GM04504 (cell line): Measurements from ENCODE around the gene POU3F2.

ENCODE experiments used
- DNase-seq: peaks from one replicate; pipeline ENCODE4 v3.0.0-alpha.2; 2012; ENCODE audit warnings: low read depth

Gene POU3F2

GRCh38 chr6:98844244-98845210 lies 10.2 kb downstream of the POU3F2 start:
- no peak for DNase-seq

GRCh38 chr6:98845211-98846020 lies 11.0 kb downstream of the POU3F2 start:
- DNase-seq = peak; percentile 65

- no peak for DNase-seq
These were observed 11.6 kb downstream of the POU3F2 start for GRCh38 chr6:98846021-98846380.

GRCh38 chr6:98847416-98847778 lies 13.0 kb downstream of the POU3F2 start:
- no peak for DNase-seq

- no peak for DNase-seq
These were observed 13.6 kb downstream of the POU3F2 start for GRCh38 chr6:98847779-98848538.

- DNase-seq = no peak
These were observed 14.3 kb downstream of the POU3F2 start for GRCh38 chr6:98848539-98849242.

- no peak for DNase-seq
These were observed 30.1 kb downstream of the POU3F2 start for GRCh38 chr6:98864497-98864896.

GRCh38 chr6:98871057-98871456 lies 36.7 kb downstream of the POU3F2 start:
- peak; percentile 52 for DNase-seq

GRCh38 chr6:98871821-98872220 lies 37.4 kb downstream of the POU3F2 start:
- DNase-seq = no peak

GRCh38 chr6:98875375-98875774 lies 41.0 kb downstream of the POU3F2 start:
- DNase-seq = no peak

- no peak for DNase-seq
These were observed 42.9 kb downstream of the POU3F2 start for GRCh38 chr6:98877250-98877649.

GRCh38 chr6:98880486-98880885 lies 46.1 kb downstream of the POU3F2 start:
- no peak for DNase-seq

GRCh38 chr6:98885330-98885729 lies 51.0 kb downstream of the POU3F2 start:
- no peak for DNase-seq

GRCh38 chr6:98887650-98888049 lies 53.3 kb downstream of the POU3F2 start:
- no peak for DNase-seq
